H9 (cell line): ENCODE data around the gene TCOF1. TPM values are rescaled to one million over a fixed set of nuclear protein-coding genes. Genes with fewer than 3 reads are reported as not detected.
A peak's percentile ranks its signal among the peaks of the same experiment; 100 is the strongest.
"Not testable (repeated sequence)": the region's sequence is repeated elsewhere in the genome, so short reads cannot be mapped to it uniquely, and the experiment has no call there.

Experiments used
- DNase-seq: peaks from one replicate; pipeline ENCODE4 v3.0.0-alpha.2; 2017
- H2AFZ ChIP-seq: one replicate; pipeline ENCODE4 v1.6.1; 2013; ENCODE audit warnings: mild to moderate bottlenecking, low read length, control low read depth, moderate library complexity
- H2AK5ac ChIP-seq: 2 replicates; pipeline ENCODE4 v1.6.1; 2013; ENCODE audit warnings: low read length, control low read depth, mixed read lengths; ENCODE audit not compliant: insufficient read length
- H2BK120ac ChIP-seq: one replicate; pipeline ENCODE4 v1.6.1; 2013; ENCODE audit warnings: low read depth, mild to moderate bottlenecking, low read length, control low read depth, inconsistent platforms; ENCODE audit not compliant: poor library complexity, severe bottlenecking
- H2BK12ac ChIP-seq: 2 replicates; pipeline ENCODE4 v1.6.1; 2013; ENCODE audit warnings: low read length, control low read depth, mixed read lengths, low read depth; ENCODE audit not compliant: insufficient read length
- H2BK15ac ChIP-seq: 2 replicates; pipeline ENCODE4 v1.6.1; 2013; ENCODE audit warnings: low read depth, low read length, control low read depth
- H2BK20ac ChIP-seq: one replicate; pipeline ENCODE4 v1.6.1; 2013; ENCODE audit warnings: low read depth, mild to moderate bottlenecking, low read length, control low read depth, inconsistent platforms; ENCODE audit not compliant: poor library complexity, severe bottlenecking
- H2BK5ac ChIP-seq: 2 replicates; pipeline ENCODE4 v1.6.1; 2013; ENCODE audit warnings: low read length, control low read depth, mixed read lengths; ENCODE audit not compliant: insufficient read length
- H3K14ac ChIP-seq: 2 replicates; pipeline ENCODE4 v1.6.1; 2013; ENCODE audit warnings: low read length, control low read depth; ENCODE audit not compliant: insufficient read depth
- H3K18ac ChIP-seq: 2 replicates; pipeline ENCODE4 v1.6.1; 2013; ENCODE audit warnings: low read depth, mild to moderate bottlenecking, mixed read lengths, low read length, control low read depth; ENCODE audit not compliant: insufficient read length
- H3K23ac ChIP-seq: 2 replicates; pipeline ENCODE4 v1.6.1; 2013; ENCODE audit warnings: low read length, control low read depth, mixed read lengths, low read depth; ENCODE audit not compliant: insufficient read length
- H3K23me2 ChIP-seq: 2 replicates; pipeline ENCODE4 v1.6.1; 2013; ENCODE audit warnings: low read depth, mild to moderate bottlenecking, mixed read lengths, low read length, control low read depth; ENCODE audit not compliant: insufficient read length, poor library complexity, severe bottlenecking
- H3K27ac ChIP-seq: 2 replicates; pipeline ENCODE4 v1.5.1; 2013; ENCODE audit warnings: low read length, control low read depth, mixed read lengths, low read depth; ENCODE audit not compliant: insufficient read length
- H3K27me3 ChIP-seq: 2 replicates; pipeline ENCODE4 v1.6.1; 2013; ENCODE audit warnings: low read length, control low read depth, inconsistent platforms; ENCODE audit not compliant: insufficient read depth
- H3K4ac ChIP-seq: 2 replicates; pipeline ENCODE4 v1.6.1; 2013; ENCODE audit warnings: low read depth, mild to moderate bottlenecking, control low read depth, inconsistent platforms, low read length, moderate library complexity
- H3K4me1 ChIP-seq: 2 replicates; pipeline ENCODE4 v1.6.1; 2013; ENCODE audit warnings: low read length, control low read depth, inconsistent platforms; ENCODE audit not compliant: insufficient read depth
- H3K4me2 ChIP-seq: 2 replicates; pipeline ENCODE4 v1.6.1; 2013; ENCODE audit warnings: low read length, control low read depth, mixed read lengths; ENCODE audit not compliant: insufficient read length, insufficient read depth
- H3K56ac ChIP-seq: 2 replicates; pipeline ENCODE4 v1.6.1; 2013; ENCODE audit warnings: low read depth, mild to moderate bottlenecking, mixed read lengths, low read length, control low read depth; ENCODE audit not compliant: insufficient read length
- H3K79me1 ChIP-seq: 2 replicates; pipeline ENCODE4 v1.6.1; 2013; ENCODE audit warnings: low read depth, mild to moderate bottlenecking, moderate library complexity, low read length, control low read depth, inconsistent platforms; ENCODE audit not compliant: insufficient read depth, poor library complexity, severe bottlenecking
- H3K79me2 ChIP-seq: 2 replicates; pipeline ENCODE4 v1.6.1; 2013; ENCODE audit warnings: low read length, control low read depth, inconsistent platforms; ENCODE audit not compliant: insufficient read depth
- H3K9ac ChIP-seq: 2 replicates; pipeline ENCODE4 v1.6.1; 2013; ENCODE audit warnings: low read length, control low read depth, mixed read lengths; ENCODE audit not compliant: insufficient read length; ENCODE audit errors: extremely low read depth
- H3K9me3 ChIP-seq: one replicate; pipeline ENCODE4 v1.6.1; 2013; ENCODE audit warnings: low read depth, low read length, inconsistent platforms; ENCODE audit not compliant: control insufficient read depth
- H3T11ph ChIP-seq: one replicate; pipeline ENCODE4 v1.6.1; 2013; ENCODE audit warnings: mild to moderate bottlenecking, low read length, control low read depth, inconsistent platforms
- H4K20me1 ChIP-seq: one replicate; pipeline ENCODE4 v1.6.1; 2013; ENCODE audit not compliant: control insufficient read depth, insufficient read length, insufficient read depth
- H4K5ac ChIP-seq: 2 replicates; pipeline ENCODE4 v1.6.1; 2013; ENCODE audit warnings: low read depth, mild to moderate bottlenecking, mixed read lengths, low read length, control low read depth; ENCODE audit not compliant: insufficient read length
- H4K8ac ChIP-seq: replicated peaks from 2 replicates; pipeline ENCODE4 v1.6.1; 2013; ENCODE audit warnings: low read length, control low read depth, mixed read lengths, low read depth; ENCODE audit not compliant: insufficient read length
- H4K91ac ChIP-seq: 2 replicates; pipeline ENCODE4 v1.6.1; 2013; ENCODE audit warnings: low read depth, mild to moderate bottlenecking, moderate library complexity, mixed read lengths, low read length, control low read depth; ENCODE audit not compliant: insufficient read length
- H3K27ac Mint-ChIP-seq, 3 experiments: 2 replicates in 2 of 3; 3 replicates in 1 of 3; pipeline ENCODE4 v1.8.0; 2020 to 2021; ENCODE audit warnings: mixed read lengths in 3 of 3, mild to moderate bottlenecking in 1 of 3, moderate library complexity in 1 of 3
- H3K27me3 Mint-ChIP-seq: 2 replicates; pipeline ENCODE4 v1.8.0; 2021; ENCODE audit warnings: low read depth, mild to moderate bottlenecking, moderate library complexity, mixed read lengths
- H3K36me3 Mint-ChIP-seq, 3 experiments: 2 replicates in 2 of 3; 3 replicates in 1 of 3; pipeline ENCODE4 v1.8.0; 2020 to 2021; ENCODE audit warnings: low read depth in 3 of 3, mixed read lengths in 3 of 3; ENCODE audit not compliant: insufficient read depth in 1 of 3
- H3K4me1 Mint-ChIP-seq, 2 experiments: 2 replicates each; pipeline ENCODE4 v1.8.0; 2020; ENCODE audit warnings: mixed read lengths in 2 of 2
- H3K4me3 Mint-ChIP-seq, 2 experiments: 2 replicates in 1 of 2; 3 replicates in 1 of 2; pipeline ENCODE4 v1.8.0; 2020 to 2021; ENCODE audit warnings: mild to moderate bottlenecking in 2 of 2, mixed read lengths in 2 of 2, moderate library complexity in 1 of 2
- H3K9me3 Mint-ChIP-seq, 2 experiments: 2 replicates in 1 of 2; 3 replicates in 1 of 2; pipeline ENCODE4 v1.8.0; 2020; ENCODE audit warnings: mild to moderate bottlenecking in 2 of 2, mixed read lengths in 2 of 2, moderate library complexity in 1 of 2
- CTCF ChIP-seq: fragments of 200-600 bp; sonication (generic); conservative IDR thresholded peaks from 3 replicates; pipeline ENCODE4 v1.8.0; 2021; ENCODE audit warnings: antibody characterized with exemption, mild to moderate bottlenecking
- WGBS: extraction: QIAGEN DNeasy Blood & Tissue Kit; methylation state at CpG from one replicate; pipeline ENCODE4 v1.1.7; 2013; ENCODE audit warnings: missing lambda C conversion rate, low lambda C conversion rate, mixed read lengths; ENCODE audit not compliant: insufficient read length; ENCODE audit errors: extremely low coverage; 5-methylcytosine and 5-hydroxymethylcytosine counted together
- total RNA-seq: library from RNA; stranded (reverse); gene quantifications from 2 replicates; pipeline ENCODE4 v1.2.1, GENCODE V29; 2021

TCOF1 gene
- total RNA-seq, 1 experiment from 2014 or later: 128 TPM

- no peak overlapping the region for H3K27ac ChIP-seq
- H3K4me1 ChIP-seq: peaks cover 4% of the 10 kb centered on the region; the same call in 1 of the 2 replicates
- no peak overlapping the region for H3T11ph ChIP-seq
- no peak overlapping the region for H3K56ac ChIP-seq
- TF ChIP-seq CTCF: no peak
- no peak overlapping the region for H2AK5ac ChIP-seq
- H2BK20ac ChIP-seq: no peak overlapping the region
- no peak overlapping the region for H3K9ac ChIP-seq
- no peak overlapping the region for H2BK12ac ChIP-seq
- H3K4ac ChIP-seq: no peak overlapping the region
- H3K9me3 Mint-ChIP-seq: no peaks in the 10 kb centered on the region; a peak in 1 of 5 replicates
- H3K36me3 Mint-ChIP-seq: no peaks in the 10 kb centered on the region; a peak in 1 of 7 replicates
- H2BK15ac ChIP-seq: no peak overlapping the region
- H4K5ac ChIP-seq: no peak overlapping the region
- H4K20me1 ChIP-seq: no peaks in the 10 kb centered on the region
- H3K23me2 ChIP-seq: no peaks in the 10 kb centered on the region
- H3K18ac ChIP-seq: peak overlapping the region; percentile 83
- no peak overlapping the region for H4K8ac ChIP-seq
- no peaks in the 10 kb centered on the region for H3K79me2 ChIP-seq
- H3K4me3 Mint-ChIP-seq: peak overlapping the region; percentile 61 to 76; a peak in 2 of 5 replicates
- H3K79me1 ChIP-seq: no peaks in the 10 kb centered on the region
- WGBS: no CpG with 5 or more reads among the region's 12 CpGs
- H3K27ac Mint-ChIP-seq: peak overlapping the region in 2 of 3 experiments; percentile 23 to 49; a peak in 2 of 7 replicates
- no peak for DNase-seq
- no peak overlapping the region for H3K23ac ChIP-seq
- no peak overlapping the region for H3K14ac ChIP-seq
- H2BK5ac ChIP-seq: no peak overlapping the region
- H3K4me2 ChIP-seq: peak overlapping the region; percentile 51
- H3K27me3 Mint-ChIP-seq: no peaks in the 10 kb centered on the region; the same call in none of the 2 replicates
- H4K91ac ChIP-seq: no peak overlapping the region
- H3K9me3 ChIP-seq: no peaks in the 10 kb centered on the region
- no peaks in the 10 kb centered on the region for H3K27me3 ChIP-seq
- peak overlapping the region; percentile 67 for H2AFZ ChIP-seq
- H3K4me1 Mint-ChIP-seq: peaks cover 30 to 38% of the 10 kb centered on the region in 2 experiments
- no peak overlapping the region for H2BK120ac ChIP-seq
Measured at GRCh38 chr5:150413176-150413901, 55.8 kb downstream of the TCOF1 start.

- not testable (repeated sequence) for H2BK5ac ChIP-seq, H3K27me3 Mint-ChIP-seq, DNase-seq, H3K9ac ChIP-seq, H3K9me3 Mint-ChIP-seq, H2BK15ac ChIP-seq, H3K4ac ChIP-seq, H3K27ac ChIP-seq, H3K23ac ChIP-seq, H4K91ac ChIP-seq, H4K8ac ChIP-seq, H3K36me3 Mint-ChIP-seq, H3K27me3 ChIP-seq, H2BK20ac ChIP-seq, H2AK5ac ChIP-seq, H3T11ph ChIP-seq, H2BK120ac ChIP-seq, H3K18ac ChIP-seq, H3K9me3 ChIP-seq, H2BK12ac ChIP-seq, H3K4me3 Mint-ChIP-seq, H3K4me2 ChIP-seq, H2AFZ ChIP-seq, H3K79me2 ChIP-seq, H3K4me1 ChIP-seq, H4K20me1 ChIP-seq, H3K56ac ChIP-seq, H4K5ac ChIP-seq, H3K79me1 ChIP-seq, H3K23me2 ChIP-seq, H3K27ac Mint-ChIP-seq, H3K14ac ChIP-seq
- peaks cover 28 to 36% of the 10 kb centered on the region in 2 experiments for H3K4me1 Mint-ChIP-seq
- no CpG with 5 or more reads among the region's 16 CpGs for WGBS
Measured at GRCh38 chr5:150413902-150414790, 56.6 kb downstream of the TCOF1 start.
